Endothelial cell of umbilical vein (primary cell): ENCODE data around the gene RPS6KA5. TPM values are rescaled to one million over a fixed set of nuclear protein-coding genes. Genes with fewer than 3 reads are reported as not detected.

Source experiments
- BruUV-seq: library from RNA; stranded (reverse); fragments of 400-500 nt; replicated peaks from 2 replicates; lab custom pipeline; 2021; lab: Mats Ljungman, UMichigan
- CTCF ChIA-PET: fragments of 300-600, 350-600 bp; sonication (Branson Sonifier 250); formaldehyde crosslinking; loops from one replicate; lab custom pipeline; 2021; ENCODE audit warnings: antibody characterized with exemption, inconsistent platforms; lab: Charles Lee
- POLR2A ChIA-PET: fragments of 300-600, 350-600 bp; sonication (Branson Sonifier 250); formaldehyde crosslinking; loops from one replicate; lab custom pipeline; 2021; ENCODE audit warnings: antibody characterized with exemption, inconsistent platforms; lab: Charles Lee
- DNase-seq: peaks from one replicate; pipeline ENCODE4 v3.0.0-alpha.2; 2011; ENCODE audit warnings: low read depth, low spot score
- FAIRE-seq: peaks from 2 replicates; lab custom pipeline; 2011; peaks lifted over from hg19 to GRCh38; lab: Jason Lieb, UNC
- H2AFZ ChIP-seq: 2 replicates; pipeline ENCODE4 v1.6.0; 2012; ENCODE audit warnings: low read depth, low read length, control low read depth, inconsistent platforms
- H3K27ac ChIP-seq: 2 replicates; pipeline ENCODE4 v1.5.1; 2011; ENCODE audit warnings: low read depth, mild to moderate bottlenecking, control low read depth, low read length, moderate library complexity; ENCODE audit not compliant: insufficient read depth
- H3K27me3 ChIP-seq, 2 experiments: 2 replicates each; pipeline versions ENCODE4 v1.6.0 to v1.6.1; 2011; ENCODE audit warnings: low read length in 2 of 2, mixed read lengths in 1 of 2; ENCODE audit not compliant: control insufficient read depth in 2 of 2, insufficient read depth in 2 of 2
- H3K36me3 ChIP-seq, 2 experiments: 2 replicates in 1 of 2; 3 replicates in 1 of 2; pipeline ENCODE4 v1.5.1; 2011; ENCODE audit warnings: low read length in 2 of 2, mild to moderate bottlenecking in 1 of 2, moderate library complexity in 1 of 2; ENCODE audit not compliant: control insufficient read depth in 2 of 2, insufficient read depth in 2 of 2; ENCODE audit errors: extremely low read depth in 1 of 2
- H3K4me1 ChIP-seq: 3 replicates; pipeline ENCODE4 v1.5.1; 2011; ENCODE audit warnings: mild to moderate bottlenecking, low read length; ENCODE audit not compliant: control insufficient read depth, insufficient read depth; ENCODE audit errors: extremely low read depth
- H3K4me2 ChIP-seq: 2 replicates; pipeline ENCODE4 v1.6.1; 2011; ENCODE audit warnings: low read length, control low read depth, mixed read lengths; ENCODE audit not compliant: insufficient read depth
- H3K4me3 ChIP-seq, 3 experiments: fragments of 200-600 bp in 1 of 3; sonication (generic), shearing (Covaris generic) in 1 of 3; replicated peaks in 1 of 3; 2 replicates each; pipeline ENCODE4 v1.5.1; 2011 to 2016; ENCODE audit warnings: control low read depth in 3 of 3, low read length in 3 of 3, mild to moderate bottlenecking in 2 of 3, inconsistent platforms in 1 of 3, low read depth in 1 of 3, moderate library complexity in 1 of 3; ENCODE audit not compliant: insufficient read depth in 1 of 3
- H3K79me2 ChIP-seq: 2 replicates; pipeline ENCODE4 v1.6.0; 2012; ENCODE audit warnings: low read length, inconsistent platforms; ENCODE audit not compliant: control insufficient read depth, insufficient read depth
- H3K9ac ChIP-seq: replicated peaks from 2 replicates; pipeline ENCODE3; 2011; ENCODE audit warnings: low read length, control low read depth; ENCODE audit not compliant: insufficient read depth; ENCODE audit errors: extremely low read depth
- H3K9me1 ChIP-seq: replicated peaks from 3 replicates; pipeline ENCODE4 v1.6.0; 2011; ENCODE audit warnings: mild to moderate bottlenecking, low read length; ENCODE audit not compliant: control insufficient read depth, insufficient read depth; ENCODE audit errors: extremely low read depth
- H3K9me3 ChIP-seq: replicated peaks from 2 replicates; pipeline ENCODE4 v1.5.1; 2012; ENCODE audit warnings: low read length, inconsistent platforms; ENCODE audit not compliant: control insufficient read depth, insufficient read depth
- H4K20me1 ChIP-seq: replicated peaks from 2 replicates; pipeline ENCODE3; 2011; ENCODE audit warnings: mild to moderate bottlenecking, low read length; ENCODE audit not compliant: control insufficient read depth, insufficient read depth; ENCODE audit errors: extremely low read depth
- CTCF ChIP-seq, 2 donors: IDR thresholded peaks; 1 replicate in 1 of 2; 2 replicates in 1 of 2; pipeline ENCODE4 v1.5.1; 2011; ENCODE audit warnings: low read length in 2 of 2, mild to moderate bottlenecking in 2 of 2, moderate library complexity in 2 of 2, control low read depth in 1 of 2, inconsistent platforms in 1 of 2, low read depth in 1 of 2; ENCODE audit not compliant: insufficient read depth in 1 of 2; ENCODE audit errors: extremely low read depth in 1 of 2
- EZH2 ChIP-seq: IDR thresholded peaks from 2 replicates; pipeline ENCODE4 v1.6.1; 2012; ENCODE audit warnings: borderline replicate concordance, low read depth, mild to moderate bottlenecking, moderate library complexity, low read length, inconsistent platforms; ENCODE audit not compliant: severe bottlenecking
- FOS ChIP-seq: IDR thresholded peaks from 2 replicates; pipeline ENCODE4 v1.6.1; 2011; ENCODE audit warnings: mild to moderate bottlenecking, low read length, moderate library complexity, borderline replicate concordance; ENCODE audit not compliant: insufficient read depth
- GATA2 ChIP-seq: IDR thresholded peaks from 2 replicates; pipeline ENCODE4 v1.7.0; 2011; ENCODE audit warnings: low read depth, mild to moderate bottlenecking, moderate library complexity, mixed read lengths, low read length; ENCODE audit not compliant: insufficient read length, insufficient read depth
- JUN ChIP-seq: IDR thresholded peaks from 2 replicates; pipeline ENCODE4 v1.6.1; 2011; ENCODE audit warnings: borderline replicate concordance, low read depth; ENCODE audit not compliant: insufficient read length, insufficient read depth
- MAX ChIP-seq: IDR thresholded peaks from 2 replicates; pipeline ENCODE4 v1.6.1; 2011; ENCODE audit not compliant: insufficient read depth, insufficient read length
- MYC ChIP-seq: IDR thresholded peaks from one replicate; pipeline ENCODE4 v1.6.1; 2011; ENCODE audit warnings: mild to moderate bottlenecking, low read depth, low read length
- POLR2A ChIP-seq: IDR thresholded peaks from 2 replicates; pipeline ENCODE4 v1.6.1; 2012; ENCODE audit warnings: low read depth, mild to moderate bottlenecking, control low read depth, low read length
- POLR2AphosphoS5 ChIP-seq: IDR thresholded peaks from 2 replicates; pipeline ENCODE4 v1.6.1; 2012; ENCODE audit warnings: low read depth, mild to moderate bottlenecking, control low read depth, low read length, moderate library complexity; ENCODE audit not compliant: insufficient read depth
- dilution Hi-C: fragments of 300-500 bp; cut with MboI; formaldehyde crosslinking; loops from one replicate; pipeline ENCODE4 v1.15.0; 2019; ENCODE audit warnings: low sequenced_read_pairs; ENCODE audit not compliant: extremely low pct_ligation_motif_present
- intact Hi-C: fragments of 100-400 bp; cut with micrococcal nuclease; formaldehyde crosslinking; loops from one replicate; pipeline ENCODE4 v1.10.0; 2022
- polyA plus RNA-seq, 4 experiments: library from polyadenylated mRNA; depleted of rRNA in 3 of 4; stranded (reverse) in 3 of 4; unstranded in 1 of 4; fragments of >200 nt; gene quantifications; 2 replicates each; pipeline versions ENCODE4 v1.2.1 to v1.2.3, GENCODE V29; 2011 to 2012; ENCODE audit warnings: missing spikeins in 1 of 4
- total RNA-seq: library from RNA; stranded (reverse); gene quantifications from 2 replicates; pipeline ENCODE4 v1.2.3, GENCODE V29; 2021

RPS6KA5 gene
- total and polyA plus RNA-seq, 2 donors (not counting 3 experiments of a cell fraction or from before 2014, with no cell fraction given): 2.9 to 5.4 TPM

GRCh38 chr14:91070572-91070971, 10.1 kb upstream of the RPS6KA5 start:
- H3K27ac ChIP-seq: no peak overlapping the region
- no TSS peak for BruUV-seq
- intact Hi-C loops (no loop called here), dilution Hi-C loops (no loop called here)
- H3K27me3 ChIP-seq: no peaks in the 10 kb centered on the region
- FAIRE-seq: no peak
- ChIA-PET CTCF (interaction anchor here (0.6 to 1.3 kb wide), 2 partner anchors 102 to 328 kb away, joined by 4 read pairs; no protein-coding TSS in a partner anchor), POLR2A (no interaction called here)
- no peak overlapping the region for H3K9ac ChIP-seq
- no peaks in the 10 kb centered on the region for H3K9me3 ChIP-seq
- H2AFZ ChIP-seq: no peak overlapping the region
- no peaks in the 10 kb centered on the region for H3K4me1 ChIP-seq
- no peaks in the 10 kb centered on the region for H4K20me1 ChIP-seq
- no peak for TF ChIP-seq CTCF (IDR thresholded peaks at IDR 0.05; ENCODE audit: extremely low read depth in 1 of 2, insufficient read depth in 1 of 2, low read depth in 1 of 2, low read length in 2 of 2)
- no peak for TF ChIP-seq JUN
- TF ChIP-seq MYC: no peak
- TF ChIP-seq EZH2: no peak
- no peak for TF ChIP-seq POLR2AphosphoS5
- TF ChIP-seq FOS: no peak
- TF ChIP-seq GATA2: no peak
- TF ChIP-seq POLR2A: no peak
- TF ChIP-seq MAX: no peak
- no peak overlapping the region for H3K4me3 ChIP-seq
- no peaks in the 10 kb centered on the region for H3K9me1 ChIP-seq
- H3K4me2 ChIP-seq: no peak overlapping the region
- no peaks in the 10 kb centered on the region for H3K36me3 ChIP-seq
- no peaks in the 10 kb centered on the region for H3K79me2 ChIP-seq
- no peak for DNase-seq
